HG03521 (cell line): ENCODE data around the gene HAGHL.

ENCODE experiments used
- ATAC-seq: cut with Tn5 transposase; IDR thresholded peaks from one replicate; pipeline ENCODE4 v1.9.1; 2021; ENCODE audit warnings: mild to moderate bottlenecking, moderate library complexity; ENCODE audit not compliant: unreplicated experiment

HAGHL gene, protein sequence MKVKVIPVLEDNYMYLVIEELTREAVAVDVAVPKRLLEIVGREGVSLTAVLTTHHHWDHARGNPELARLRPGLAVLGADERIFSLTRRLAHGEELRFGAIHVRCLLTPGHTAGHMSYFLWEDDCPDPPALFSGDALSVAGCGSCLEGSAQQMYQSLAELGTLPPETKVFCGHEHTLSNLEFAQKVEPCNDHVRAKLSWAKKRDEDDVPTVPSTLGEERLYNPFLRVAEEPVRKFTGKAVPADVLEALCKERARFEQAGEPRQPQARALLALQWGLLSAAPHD

DNA sequence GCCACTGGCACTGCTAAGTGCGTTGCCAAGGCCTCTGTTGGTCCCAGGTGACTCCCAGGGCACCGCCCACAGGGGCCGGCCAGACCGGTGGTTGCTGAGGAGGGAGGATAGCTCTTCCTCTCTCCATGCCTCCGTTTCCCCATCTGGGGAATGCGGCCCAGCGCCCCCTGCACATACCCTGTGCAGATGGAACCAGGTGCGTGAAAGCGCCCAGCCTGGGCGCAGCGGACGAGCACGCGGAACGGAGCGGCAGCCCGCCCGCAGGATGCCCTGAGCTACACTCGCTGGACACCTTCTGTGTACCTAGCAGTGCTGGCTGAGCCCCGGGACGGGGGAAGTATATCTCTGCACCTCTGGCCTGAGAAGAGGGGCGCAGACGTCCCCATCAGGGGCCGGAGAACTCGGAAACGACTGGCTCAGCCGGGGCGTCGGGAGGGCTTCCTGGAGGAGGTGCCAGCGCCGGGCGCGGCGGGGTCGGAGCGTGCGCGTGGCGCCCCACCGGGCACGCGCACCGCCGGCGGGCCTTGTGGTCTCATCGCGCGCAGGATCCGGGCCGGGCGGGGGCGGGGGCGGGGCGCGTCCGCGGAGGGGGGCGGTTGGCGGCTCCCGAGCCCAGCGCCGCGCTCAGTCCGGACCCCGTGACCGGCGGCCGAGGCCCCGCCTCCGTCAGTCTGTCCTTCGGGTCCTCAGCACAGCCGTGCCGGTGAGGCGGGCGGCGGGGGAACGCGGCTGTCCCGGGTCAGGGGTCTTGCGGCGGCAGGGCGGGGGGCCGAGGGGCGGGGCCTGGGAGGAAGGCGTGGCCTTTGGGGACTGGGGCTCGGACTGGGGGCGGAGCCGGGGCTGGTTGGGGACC lies at the start of gene HAGHL, which contains the start of gene CCDC78:
TSS of gene HAGHL (plus strand) at position 669 of the 853 bp plus-strand sequence. CDS start 404 bp downstream, outside the sequence.
TSS of gene CCDC78 (minus strand) at position 6 of the 853 bp plus-strand sequence. CDS start 76 bp downstream, outside the sequence.
- ATAC-seq, result peak; percentile 31

DNA sequence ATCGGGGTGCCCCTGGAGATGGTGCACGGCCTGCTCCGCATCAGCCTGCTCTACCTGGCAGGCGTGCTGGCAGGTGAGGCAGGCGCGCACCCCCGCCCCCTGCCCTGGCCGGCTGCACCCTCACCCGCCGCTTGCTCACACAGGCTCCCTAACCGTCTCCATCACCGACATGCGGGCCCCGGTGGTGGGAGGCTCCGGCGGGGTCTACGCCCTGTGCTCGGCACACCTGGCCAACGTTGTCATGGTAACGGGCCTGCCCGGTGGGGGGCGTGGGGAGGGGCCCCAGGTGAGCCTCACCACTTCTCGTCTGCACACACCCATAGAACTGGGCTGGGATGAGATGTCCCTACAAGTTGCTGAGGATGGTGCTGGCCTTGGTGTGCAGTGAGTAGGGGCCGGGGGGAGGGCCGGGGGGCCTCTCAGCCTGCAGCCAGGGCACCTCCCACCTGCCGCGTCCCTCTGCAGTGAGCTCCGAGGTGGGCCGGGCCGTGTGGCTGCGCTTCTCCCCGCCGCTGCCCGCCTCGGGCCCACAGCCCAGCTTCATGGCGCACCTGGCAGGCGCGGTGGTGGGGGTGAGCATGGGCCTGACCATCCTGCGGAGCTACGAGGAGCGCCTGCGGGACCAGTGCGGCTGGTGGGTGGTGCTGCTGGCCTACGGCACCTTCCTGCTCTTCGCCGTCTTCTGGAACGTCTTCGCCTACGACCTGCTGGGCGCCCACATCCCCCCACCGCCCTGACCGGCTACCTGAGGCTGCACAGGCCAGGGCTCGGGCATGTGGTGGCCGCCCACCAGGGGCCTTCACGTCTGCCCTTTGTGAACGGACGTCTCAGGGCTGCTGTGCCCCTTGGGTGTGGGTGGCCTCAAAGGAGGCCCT lies 49.4 kb upstream of the HAGHL start:
- no peak for ATAC-seq

DNA sequence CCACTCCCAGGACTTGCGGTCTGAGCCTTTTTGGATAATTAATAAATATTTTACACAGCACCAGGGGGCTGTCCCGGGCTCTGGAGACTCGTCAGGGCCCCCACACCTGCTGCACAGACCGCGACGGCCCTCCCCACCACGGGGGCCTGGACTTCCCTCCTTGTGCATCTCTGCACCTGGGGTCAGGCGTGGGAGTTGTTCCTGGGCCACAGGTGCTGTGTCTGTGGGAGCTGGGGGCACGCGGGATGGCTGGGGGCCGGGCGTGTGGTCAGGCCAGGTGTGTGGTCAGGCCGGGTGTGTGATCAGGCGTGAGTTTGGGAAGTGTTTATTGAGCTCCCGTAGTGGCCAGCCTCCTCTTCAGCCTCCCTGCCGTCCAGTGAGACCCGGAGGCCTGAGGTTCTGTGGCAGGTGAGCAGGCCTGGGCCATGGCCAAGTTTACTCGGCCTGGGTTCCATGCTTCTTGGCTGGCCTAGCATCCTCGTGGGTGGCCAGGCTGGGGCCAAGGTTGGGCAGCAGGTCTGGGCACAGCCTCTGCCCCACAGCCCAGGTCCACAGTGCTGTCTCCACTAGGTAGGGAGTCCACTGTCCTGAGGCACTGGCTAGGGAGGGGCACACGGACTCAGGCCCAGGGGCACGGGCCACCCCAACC lies 48.6 kb upstream of the HAGHL start:
- ATAC-seq, result no peak

DNA sequence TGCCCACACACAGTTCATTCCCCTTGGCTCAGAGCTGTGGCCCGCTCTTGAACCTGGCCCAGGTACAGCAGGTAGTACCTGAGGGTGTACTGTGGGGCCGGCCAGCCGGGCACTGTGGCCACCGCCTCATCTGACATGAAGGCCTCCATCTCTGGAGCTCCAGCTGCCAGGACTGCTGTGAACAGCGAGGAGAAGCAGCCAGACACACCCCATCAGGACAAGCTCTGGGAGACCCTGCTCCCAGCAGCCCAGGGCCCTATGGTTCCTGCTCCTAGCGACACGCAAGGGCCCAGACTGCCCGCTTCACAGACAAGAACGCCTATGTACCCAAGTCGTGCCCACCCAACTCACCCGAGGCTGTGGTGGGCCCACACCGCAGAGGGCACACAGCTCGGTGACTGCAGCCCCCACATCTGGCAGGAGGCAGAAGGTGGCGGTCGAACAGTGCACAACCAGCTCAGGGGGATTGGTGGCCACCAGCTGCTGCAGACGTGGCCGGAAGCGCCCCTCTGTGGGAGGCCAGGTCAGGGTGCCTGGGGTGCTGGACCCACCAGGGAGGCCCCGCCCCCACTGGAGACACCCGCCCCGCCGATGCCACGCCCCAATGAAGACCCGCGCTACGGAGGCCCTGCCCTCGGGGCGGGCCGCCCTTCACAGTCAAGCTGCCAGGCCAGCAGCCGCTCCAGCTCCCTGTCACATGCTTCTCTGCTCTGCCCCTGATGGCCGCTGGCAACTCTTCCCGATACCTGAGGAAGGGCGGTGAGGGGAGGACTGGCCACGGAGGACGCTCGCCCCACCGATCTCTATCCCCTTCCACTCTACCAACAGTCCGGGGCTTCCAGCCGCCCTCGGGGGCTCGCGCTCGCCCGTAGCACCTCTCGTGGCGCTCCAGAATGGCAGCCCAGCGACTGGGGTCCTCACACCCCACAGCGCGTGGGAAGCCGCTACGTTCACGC lies 47.8 kb upstream of the HAGHL start:
- ATAC-seq, result no peak

DNA sequence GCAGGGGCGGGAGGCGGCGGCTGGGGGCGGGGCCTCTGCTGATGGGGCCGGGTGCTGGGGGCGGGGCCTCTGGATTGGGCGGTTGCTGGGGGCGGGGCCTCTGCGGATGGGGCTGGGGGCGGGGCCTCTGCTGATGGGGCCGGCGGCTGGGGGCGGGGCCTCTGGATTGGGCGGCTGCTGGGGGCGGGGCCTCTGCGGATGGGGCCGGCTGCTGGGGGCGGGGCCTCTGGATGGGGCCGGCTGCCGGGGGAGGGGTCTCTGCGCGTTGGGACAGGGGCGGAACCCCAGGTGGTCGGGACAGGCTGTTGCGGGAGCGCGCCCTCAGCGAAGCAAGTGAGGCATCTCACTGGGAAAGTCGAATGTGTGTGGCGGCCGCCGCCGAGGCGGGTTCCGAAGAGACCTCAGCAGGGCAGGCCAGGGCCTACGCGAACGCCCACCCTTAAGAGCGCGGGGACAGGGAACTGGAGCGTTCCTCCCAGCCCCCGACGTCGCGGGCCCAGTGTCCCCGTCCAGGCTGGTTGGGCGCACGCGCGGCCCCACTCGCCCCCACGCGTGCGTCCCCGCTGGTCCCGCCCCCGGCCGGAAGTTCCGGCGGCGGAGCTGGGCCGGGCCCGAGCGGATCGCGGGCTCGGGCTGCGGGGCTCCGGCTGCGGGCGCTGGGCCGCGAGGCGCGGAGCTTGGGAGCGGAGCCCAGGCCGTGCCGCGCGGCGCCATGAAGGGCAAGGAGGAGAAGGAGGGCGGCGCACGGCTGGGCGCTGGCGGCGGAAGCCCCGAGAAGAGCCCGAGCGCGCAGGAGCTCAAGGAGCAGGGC lies 46.9 kb upstream of the HAGHL start, which contains the start of gene STUB1:
TSS of gene STUB1 (plus strand) at position 597 of the 811 bp plus-strand sequence. CDS start at position 713, 116 bp downstream.
- peak; percentile 38 for ATAC-seq

DNA sequence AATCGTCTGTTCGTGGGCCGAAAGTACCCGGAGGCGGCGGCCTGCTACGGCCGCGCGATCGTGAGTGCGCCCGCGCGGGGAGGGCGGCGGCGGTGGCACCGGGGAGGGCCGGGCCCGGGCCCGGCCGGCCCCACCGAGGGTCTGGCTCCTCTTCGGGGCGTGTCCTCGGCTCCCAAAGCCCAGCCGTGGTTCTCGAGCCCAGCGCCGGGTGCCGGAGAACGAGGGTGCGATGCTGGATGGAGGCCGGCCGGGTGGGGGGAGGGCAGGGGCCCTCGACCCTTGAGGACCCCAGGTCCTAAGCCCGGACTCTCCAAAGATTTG lies 46.3 kb upstream of the HAGHL start:
- no peak for ATAC-seq

DNA sequence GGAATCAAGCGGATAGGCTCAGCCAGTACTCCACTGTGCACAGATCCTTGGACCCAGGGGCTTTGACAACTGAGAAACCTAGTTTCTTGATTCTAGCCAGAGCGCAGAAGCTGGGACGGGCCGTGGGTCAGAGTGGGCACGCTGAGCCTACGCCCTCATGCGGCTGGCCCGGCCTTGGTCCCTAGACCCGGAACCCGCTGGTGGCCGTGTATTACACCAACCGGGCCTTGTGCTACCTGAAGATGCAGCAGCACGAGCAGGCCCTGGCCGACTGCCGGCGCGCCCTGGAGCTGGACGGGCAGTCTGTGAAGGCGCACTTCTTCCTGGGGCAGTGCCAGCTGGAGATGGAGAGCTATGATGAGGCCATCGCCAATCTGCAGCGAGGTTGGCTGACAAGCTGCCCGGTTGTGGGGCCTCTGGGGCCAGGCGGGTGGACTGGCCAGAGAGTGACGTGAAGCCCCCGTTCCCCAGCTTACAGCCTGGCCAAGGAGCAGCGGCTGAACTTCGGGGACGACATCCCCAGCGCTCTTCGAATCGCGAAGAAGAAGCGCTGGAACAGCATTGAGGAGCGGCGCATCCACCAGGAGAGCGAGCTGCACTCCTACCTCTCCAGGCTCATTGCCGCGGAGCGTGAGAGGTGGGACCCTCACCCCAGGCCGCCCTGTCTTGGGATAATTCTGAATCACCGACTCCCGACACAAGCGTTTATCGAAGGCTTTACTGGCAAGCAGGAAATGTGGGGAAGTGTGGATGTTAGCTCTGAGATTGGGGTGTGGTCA lies 45.8 kb upstream of the HAGHL start:
- no peak for ATAC-seq

DNA sequence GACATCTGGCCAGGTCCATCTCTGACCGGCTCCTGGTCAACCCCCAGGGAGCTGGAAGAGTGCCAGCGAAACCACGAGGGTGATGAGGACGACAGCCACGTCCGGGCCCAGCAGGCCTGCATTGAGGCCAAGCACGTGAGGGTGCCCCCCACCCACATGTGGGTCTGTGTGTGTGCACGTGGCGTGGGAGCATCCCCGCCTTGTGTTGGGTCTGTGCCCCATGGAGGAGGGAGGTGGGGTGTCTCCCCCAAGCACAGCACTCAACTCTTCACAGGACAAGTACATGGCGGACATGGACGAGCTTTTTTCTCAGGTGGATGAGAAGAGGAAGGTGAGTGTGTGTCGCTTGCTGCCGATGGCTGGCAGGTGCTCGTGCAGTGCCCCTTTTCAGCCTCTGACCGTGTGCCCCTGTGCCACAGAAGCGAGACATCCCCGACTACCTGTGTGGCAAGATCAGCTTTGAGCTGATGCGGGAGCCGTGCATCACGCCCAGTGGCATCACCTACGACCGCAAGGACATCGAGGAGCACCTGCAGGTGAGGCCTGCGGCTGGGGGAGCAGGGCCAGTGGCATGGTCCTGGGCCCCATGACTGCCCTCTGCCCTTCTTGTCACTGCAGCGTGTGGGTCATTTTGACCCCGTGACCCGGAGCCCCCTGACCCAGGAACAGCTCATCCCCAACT lies 45.0 kb upstream of the HAGHL start:
- no peak for ATAC-seq

DNA sequence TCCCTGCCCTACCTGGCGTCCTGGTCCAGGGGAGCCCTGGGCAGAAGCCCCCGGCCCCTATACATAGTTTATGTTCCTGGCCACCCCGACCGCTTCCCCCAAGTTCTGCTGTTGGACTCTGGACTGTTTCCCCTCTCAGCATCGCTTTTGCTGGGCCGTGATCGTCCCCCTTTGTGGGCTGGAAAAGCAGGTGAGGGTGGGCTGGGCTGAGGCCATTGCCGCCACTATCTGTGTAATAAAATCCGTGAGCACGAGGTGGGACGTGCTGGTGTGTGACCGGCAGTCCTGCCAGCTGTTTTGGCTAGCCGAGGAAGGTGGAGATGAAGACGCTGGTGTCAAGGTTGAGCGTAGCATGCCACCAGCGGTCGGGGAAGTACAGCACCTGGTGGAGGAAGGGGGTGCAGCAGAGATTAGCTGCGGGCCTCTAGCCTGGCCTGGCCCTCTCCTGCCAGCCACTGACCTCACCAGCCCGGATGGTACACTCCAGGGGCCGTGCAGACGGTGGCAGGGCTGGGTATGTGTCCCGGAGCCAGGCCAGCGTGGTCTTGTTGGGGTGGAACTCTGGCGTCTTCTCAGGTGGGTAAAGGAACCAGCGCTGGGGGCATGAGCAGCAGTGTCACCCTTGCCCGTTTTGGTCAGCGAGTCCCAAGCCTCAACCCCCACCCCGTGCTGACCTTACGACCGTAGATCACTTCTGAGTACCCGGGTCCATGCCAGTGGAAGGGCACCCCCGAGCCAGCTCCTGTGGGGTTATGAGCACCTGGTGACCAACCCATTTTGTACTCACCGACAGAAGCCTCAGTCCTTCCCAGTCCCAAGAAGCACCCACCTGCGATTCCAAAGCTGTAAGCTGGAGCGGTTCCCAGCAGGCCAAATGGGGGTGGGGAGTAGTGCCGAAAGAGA lies 44.2 kb upstream of the HAGHL start:
- no peak for ATAC-seq

DNA sequence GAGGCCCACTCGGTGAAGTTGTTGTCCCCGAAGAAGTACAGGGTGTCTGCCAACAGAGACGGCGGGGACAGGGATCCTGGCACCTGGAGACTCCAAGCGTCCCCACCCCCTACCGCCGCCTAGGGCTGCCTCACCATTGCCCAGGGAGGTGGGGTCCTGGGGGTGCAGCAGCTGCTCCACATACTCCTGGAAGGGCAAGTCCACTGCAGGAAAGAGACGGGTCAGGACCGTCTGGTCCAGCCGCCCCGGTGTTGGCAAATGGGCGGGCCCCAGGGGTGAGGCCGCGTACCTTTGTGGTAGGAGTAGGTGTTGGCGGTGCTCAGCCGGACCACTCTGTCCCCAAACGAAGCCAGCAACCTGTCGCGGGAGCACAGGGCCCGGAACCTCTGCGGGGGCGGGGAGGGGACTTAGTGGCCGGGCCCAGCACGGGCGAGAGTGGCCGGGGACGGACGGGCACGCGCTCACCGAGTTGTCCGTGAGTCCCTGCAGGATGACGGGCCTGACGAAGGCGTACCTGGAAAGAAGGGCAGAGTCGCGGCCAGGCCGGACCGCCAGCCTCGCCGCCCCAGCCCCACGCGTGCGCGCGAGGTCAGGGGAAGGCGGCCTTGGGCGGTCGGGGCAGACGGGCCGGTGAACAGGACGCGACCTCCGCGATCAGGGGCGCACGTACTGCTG lies 43.4 kb upstream of the HAGHL start:
- no peak for ATAC-seq

DNA sequence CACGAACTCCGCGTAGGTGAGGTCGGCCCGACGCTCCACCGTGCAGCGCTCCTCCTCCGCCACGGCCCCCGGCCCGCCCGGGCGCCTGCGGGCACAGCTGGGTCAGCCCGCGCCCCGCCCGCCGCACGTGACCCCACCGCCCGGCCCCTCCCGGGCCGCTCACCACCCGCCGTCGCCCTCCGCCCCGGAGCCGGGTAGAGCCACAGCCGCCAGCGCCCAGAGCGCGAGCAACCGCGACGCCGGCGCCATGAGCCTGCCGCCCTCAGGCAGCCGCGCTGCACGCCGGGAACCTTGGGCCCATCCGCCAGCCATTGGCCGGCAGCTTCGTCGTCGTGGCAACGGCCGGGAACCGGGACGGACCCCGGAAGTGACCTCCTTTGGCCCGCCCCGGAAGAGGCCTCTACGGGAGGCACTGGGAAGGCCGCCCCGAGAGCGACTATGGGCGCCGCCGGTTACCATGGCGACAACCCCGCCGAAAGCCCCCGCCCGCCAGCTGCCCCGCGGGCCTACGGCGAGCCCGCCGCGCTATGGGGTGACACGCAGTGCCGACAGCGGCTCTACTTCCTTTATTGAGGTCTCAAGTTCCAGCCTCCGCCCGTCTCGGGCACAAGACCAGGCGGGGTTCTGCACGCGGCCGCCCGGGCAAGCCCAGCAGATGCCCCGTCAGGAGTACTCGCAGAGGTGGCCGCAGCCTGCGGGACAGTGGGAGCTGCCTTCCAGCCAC lies 42.7 kb upstream of the HAGHL start, which contains the start of gene JMJD8:
TSS of gene JMJD8 (minus strand) at position 264 of the 724 bp plus-strand sequence. CDS start at position 249, 15 bp downstream.
- peak; percentile 63 for ATAC-seq

DNA sequence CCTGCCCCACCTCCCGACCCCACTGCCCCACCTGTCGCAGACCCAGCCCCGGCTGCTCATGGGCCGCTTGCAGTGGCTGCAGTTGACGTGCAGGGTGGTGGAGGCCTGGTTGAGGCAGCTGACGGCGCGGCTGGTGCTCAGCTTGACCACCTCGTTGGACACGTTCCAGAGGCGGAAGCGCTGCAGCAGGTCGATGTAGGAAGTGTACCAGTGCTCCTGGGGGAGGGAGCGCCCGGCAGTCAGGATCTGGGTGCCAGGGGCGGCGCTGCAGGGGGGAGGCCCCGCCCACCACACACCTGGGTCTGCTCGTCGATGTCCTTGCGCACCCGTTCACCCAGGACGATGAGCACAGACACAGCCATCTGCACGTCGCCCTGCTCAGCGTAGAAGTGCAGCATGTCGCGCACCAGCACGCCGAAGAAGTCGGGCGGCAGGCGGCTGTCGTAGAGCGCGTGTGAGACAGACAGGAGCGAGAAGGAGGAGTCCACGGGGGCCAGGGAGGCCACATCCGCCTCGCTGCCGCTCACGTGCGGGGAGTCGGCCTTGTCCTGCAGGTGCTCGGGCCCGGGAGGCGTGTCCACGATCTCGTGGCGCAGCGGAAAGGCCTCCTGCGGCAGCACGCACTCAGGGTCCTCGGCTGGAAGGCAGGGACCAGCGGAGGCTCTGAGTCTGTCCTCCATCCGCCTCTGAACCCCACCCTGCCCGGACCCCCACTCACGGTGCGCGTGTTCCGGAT lies 41.8 kb upstream of the HAGHL start:
- ATAC-seq, result no peak

DNA sequence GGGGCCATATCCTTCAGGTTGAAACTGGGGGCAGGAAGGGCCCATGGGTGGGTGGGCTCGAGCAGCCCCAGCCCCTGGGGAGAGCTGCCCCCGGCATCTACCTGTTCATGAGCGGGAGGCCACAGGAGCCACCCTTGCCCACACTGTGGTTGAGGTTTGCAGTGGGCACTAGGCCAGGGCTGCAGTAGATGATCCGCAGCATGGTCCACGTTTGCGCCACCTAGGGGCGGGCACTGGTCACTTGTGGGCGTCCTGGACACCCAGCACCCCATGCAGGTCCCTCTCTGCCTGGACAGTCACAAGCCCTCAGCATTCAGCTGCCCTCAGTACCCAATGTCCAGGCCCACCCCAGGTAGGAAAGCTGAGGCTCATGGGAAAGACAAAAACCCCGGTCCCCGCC lies 40.9 kb upstream of the HAGHL start:
- no peak for ATAC-seq
